Osteocyte (in vitro differentiated cells): ENCODE data around the gene ZFP64. TPM values are rescaled to one million over a fixed set of nuclear protein-coding genes. Genes with fewer than 3 reads are reported as not detected.

Source experiments
- DNase-seq: peaks from one replicate; pipeline ENCODE4 v3.0.0; 2021; ENCODE audit warnings: mixed read lengths; ENCODE audit not compliant: unreplicated experiment; ENCODE audit errors: extremely low spot score
- H3K27ac Mint-ChIP-seq: one replicate; pipeline ENCODE4 v1.8.0; 2021; ENCODE audit warnings: mild to moderate bottlenecking, mixed read lengths; ENCODE audit not compliant: unreplicated experiment
- H3K27me3 Mint-ChIP-seq: one replicate; pipeline ENCODE4 v1.8.0; 2021; ENCODE audit warnings: mixed read lengths; ENCODE audit not compliant: unreplicated experiment
- H3K36me3 Mint-ChIP-seq: one replicate; pipeline ENCODE4 v1.8.0; 2021; ENCODE audit warnings: mixed read lengths; ENCODE audit not compliant: unreplicated experiment
- H3K4me1 Mint-ChIP-seq: one replicate; pipeline ENCODE4 v1.8.0; 2021; ENCODE audit warnings: mixed read lengths; ENCODE audit not compliant: unreplicated experiment
- H3K4me3 Mint-ChIP-seq: one replicate; pipeline ENCODE4 v1.8.0; 2021; ENCODE audit warnings: mild to moderate bottlenecking, moderate library complexity, mixed read lengths; ENCODE audit not compliant: unreplicated experiment
- H3K9me3 Mint-ChIP-seq: one replicate; pipeline ENCODE4 v1.8.0; 2021; ENCODE audit warnings: mixed read lengths; ENCODE audit not compliant: unreplicated experiment
- total RNA-seq: library from RNA; stranded (reverse); gene quantifications from 2 replicates; pipeline ENCODE4 v1.2.1, GENCODE V29; 2021
- TF ChIP-seq, protein P1 (sequence below): fragments of 200-600 bp; sonication (generic); IDR thresholded peaks from 2 replicates; pipeline ENCODE4 v1.5.0; 2021; ENCODE audit warnings: antibody characterized with exemption, mild to moderate bottlenecking, moderate library complexity

Gene ZFP64
- total RNA-seq, 1 donor from 2014 or later = 21.0 TPM

- Mint-ChIP-seq H3K9me3 (no peaks in the 10 kb centered on the region), H3K36me3 (peaks cover 27% of the 10 kb centered on the region), H3K4me3 (no peak overlapping the region), H3K27ac (no peak overlapping the region), H3K27me3 (no peaks in the 10 kb centered on the region), H3K4me1 (no peaks in the 10 kb centered on the region)
- TF ChIP-seq, protein P1, sequence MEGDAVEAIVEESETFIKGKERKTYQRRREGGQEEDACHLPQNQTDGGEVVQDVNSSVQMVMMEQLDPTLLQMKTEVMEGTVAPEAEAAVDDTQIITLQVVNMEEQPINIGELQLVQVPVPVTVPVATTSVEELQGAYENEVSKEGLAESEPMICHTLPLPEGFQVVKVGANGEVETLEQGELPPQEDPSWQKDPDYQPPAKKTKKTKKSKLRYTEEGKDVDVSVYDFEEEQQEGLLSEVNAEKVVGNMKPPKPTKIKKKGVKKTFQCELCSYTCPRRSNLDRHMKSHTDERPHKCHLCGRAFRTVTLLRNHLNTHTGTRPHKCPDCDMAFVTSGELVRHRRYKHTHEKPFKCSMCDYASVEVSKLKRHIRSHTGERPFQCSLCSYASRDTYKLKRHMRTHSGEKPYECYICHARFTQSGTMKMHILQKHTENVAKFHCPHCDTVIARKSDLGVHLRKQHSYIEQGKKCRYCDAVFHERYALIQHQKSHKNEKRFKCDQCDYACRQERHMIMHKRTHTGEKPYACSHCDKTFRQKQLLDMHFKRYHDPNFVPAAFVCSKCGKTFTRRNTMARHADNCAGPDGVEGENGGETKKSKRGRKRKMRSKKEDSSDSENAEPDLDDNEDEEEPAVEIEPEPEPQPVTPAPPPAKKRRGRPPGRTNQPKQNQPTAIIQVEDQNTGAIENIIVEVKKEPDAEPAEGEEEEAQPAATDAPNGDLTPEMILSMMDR = no peak
- no peak for DNase-seq
These were observed 23.5 kb downstream of the ZFP64 start for GRCh38 chr20:52168116-52168515.

GRCh38 chr20:52167232-52167840 is 24.2 kb downstream of the ZFP64 start:
- peaks cover 27% of the 10 kb centered on the region for H3K36me3 Mint-ChIP-seq
- TF ChIP-seq, protein P1 = no peak
- no peaks in the 10 kb centered on the region for H3K27me3 Mint-ChIP-seq
- no peak for DNase-seq
- H3K4me3 Mint-ChIP-seq = no peak overlapping the region
- no peaks in the 10 kb centered on the region for H3K4me1 Mint-ChIP-seq
- H3K27ac Mint-ChIP-seq = no peak overlapping the region
- no peaks in the 10 kb centered on the region for H3K9me3 Mint-ChIP-seq

DNA sequence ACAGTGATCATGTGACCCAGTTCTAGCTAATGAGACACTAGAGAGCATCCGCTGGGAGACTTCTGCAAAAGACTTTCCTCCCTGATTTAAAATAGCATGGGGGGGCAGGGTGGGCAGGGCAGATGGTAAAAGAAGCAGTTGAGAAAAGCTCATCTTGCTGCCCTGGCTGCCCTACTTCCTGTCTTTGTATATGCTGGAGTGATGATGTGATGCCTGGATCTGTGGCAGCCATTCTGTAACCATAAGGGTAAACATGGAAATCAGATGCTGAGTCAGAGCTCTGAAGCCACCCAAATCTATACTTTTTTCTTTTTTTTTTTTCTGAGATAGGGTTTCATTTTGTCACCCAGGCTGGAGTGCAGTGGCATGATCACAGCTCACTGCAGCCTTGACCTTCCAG is 25.4 kb downstream of the ZFP64 start:
- Mint-ChIP-seq H3K27ac (no peak overlapping the region), H3K36me3 (peaks cover 27% of the 10 kb centered on the region), H3K27me3 (no peaks in the 10 kb centered on the region), H3K9me3 (no peaks in the 10 kb centered on the region), H3K4me1 (no peaks in the 10 kb centered on the region), H3K4me3 (no peak overlapping the region)
- no peak for DNase-seq
- TF ChIP-seq, protein P1 = no peak

DNA sequence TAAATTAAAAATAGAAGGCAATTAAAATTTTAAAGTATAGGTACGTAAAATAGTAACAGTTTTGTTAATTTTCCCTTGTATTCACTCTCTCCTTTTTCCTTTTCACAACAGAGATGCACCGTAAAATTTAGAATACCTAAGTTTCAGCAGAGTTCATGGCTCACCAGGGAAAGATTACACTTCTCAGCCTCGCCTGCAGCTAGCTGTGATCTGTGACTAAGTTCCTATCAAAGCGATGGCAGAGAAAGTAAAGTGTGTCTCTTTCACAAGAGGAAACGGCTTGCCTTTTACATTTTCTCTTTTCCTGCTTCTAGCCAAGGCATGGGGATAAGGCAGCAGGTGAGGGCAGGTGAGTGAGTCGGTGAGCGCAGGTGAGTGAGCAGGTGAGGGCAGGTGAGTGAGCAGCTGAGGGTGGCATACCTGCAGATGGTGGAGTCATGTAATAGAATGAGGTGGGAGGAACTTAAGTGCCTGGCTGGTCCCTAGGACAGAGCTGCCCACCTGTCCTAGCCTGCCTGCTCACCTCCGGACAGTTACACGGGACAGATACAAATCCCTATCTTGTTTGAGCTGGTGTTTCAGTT is 30.9 kb downstream of the ZFP64 start:
- H3K4me3 Mint-ChIP-seq = no peak overlapping the region
- no peaks in the 10 kb centered on the region for H3K27me3 Mint-ChIP-seq
- H3K4me1 Mint-ChIP-seq = no peaks in the 10 kb centered on the region
- H3K27ac Mint-ChIP-seq = no peak overlapping the region
- peaks cover 57% of the 10 kb centered on the region for H3K36me3 Mint-ChIP-seq
- peaks cover 4% of the 10 kb centered on the region for H3K9me3 Mint-ChIP-seq
- DNase-seq = no peak
- TF ChIP-seq, protein P1 = no peak

DNA sequence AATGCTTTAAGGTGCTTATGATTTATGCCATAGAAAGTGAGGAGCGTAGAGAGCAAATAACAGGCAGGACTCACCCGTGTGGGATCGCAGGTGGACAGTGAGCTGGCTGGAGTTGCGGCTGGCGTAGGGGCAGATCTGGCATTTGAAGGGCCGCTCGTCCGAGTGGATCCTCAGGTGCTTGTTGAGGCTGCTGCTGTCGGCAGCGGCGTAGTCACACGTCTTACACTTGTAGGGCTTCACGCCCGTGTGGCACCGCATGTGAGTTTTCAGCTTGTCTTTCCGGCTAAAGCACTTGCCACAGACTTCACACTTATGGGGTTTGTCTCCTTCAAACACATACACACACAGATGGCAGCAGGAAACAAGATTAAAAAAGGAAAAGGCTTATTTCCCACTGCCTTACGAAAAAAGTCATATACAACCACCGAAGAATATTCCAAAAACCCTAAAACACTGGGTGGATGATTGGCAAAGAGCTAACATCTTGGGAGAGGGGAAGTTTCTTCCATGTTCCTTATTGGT is 31.5 kb downstream of the ZFP64 start:
- Mint-ChIP-seq H3K27ac (no peak overlapping the region), H3K27me3 (no peaks in the 10 kb centered on the region), H3K36me3 (peaks cover 53% of the 10 kb centered on the region), H3K4me3 (no peak overlapping the region), H3K9me3 (peaks cover 4% of the 10 kb centered on the region), H3K4me1 (no peaks in the 10 kb centered on the region)
- TF ChIP-seq, protein P1 = no peak
- DNase-seq = no peak
